ENCODE measurements around the gene PHLDB3.
"Not testable (repeated sequence)": the region's sequence is repeated elsewhere in the genome, so short reads cannot be mapped to it uniquely, and the experiment has no call there.

PHLDB3 gene

DNA sequence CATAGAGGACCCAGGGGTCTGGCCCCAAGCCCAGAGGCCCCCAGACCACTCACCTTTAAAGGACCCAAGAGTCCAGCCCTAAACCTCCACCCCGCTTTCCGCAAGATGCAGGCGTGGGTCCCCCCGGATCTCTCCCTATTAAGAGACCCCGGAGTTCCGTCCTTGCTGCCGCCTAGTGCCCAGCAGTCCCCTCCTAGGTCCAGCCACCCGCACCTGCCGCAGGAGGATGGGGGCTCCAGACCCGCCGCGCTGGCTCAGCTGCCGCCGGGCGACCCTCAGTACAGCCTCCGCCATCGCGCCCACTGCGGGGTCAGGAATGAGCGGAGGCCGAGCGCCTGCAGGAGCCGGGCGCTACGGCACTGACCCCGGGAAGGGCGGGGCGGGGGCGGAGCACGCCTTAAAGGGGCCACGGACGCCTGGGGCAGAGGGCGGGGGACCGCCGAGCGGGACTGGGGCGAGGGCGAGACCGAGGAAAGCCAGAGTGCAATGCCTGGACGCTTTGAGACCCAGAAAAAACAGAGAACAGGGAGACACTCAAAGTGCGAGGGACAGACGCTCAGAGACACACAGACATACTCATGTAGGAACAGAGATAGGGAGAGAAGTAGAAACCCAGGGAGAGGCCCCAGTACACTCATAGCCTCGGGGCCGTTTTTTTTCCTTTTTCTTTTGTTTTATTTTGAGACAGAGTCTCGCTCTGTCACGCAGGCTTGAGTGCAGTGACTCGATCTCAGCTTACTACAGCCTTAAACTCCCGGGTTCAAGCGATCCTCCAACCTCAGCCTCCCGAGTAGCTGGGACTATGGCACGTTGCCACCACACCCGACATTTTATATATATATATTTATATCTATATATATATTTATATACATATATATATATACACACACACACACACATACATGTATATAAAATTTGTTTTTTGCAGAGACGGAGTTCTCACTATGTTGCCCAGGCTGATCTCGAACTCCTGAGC lies 22.6 kb upstream of the PHLDB3 start, which contains the start of gene ETHE1:
TSS of gene ETHE1 (minus strand) at position 318 of the 976 bp plus-strand sequence. CDS start at position 294, 24 bp downstream.
- peak; percentile 92 for DNase-seq (ENCODE audit: low spot score)

DNA sequence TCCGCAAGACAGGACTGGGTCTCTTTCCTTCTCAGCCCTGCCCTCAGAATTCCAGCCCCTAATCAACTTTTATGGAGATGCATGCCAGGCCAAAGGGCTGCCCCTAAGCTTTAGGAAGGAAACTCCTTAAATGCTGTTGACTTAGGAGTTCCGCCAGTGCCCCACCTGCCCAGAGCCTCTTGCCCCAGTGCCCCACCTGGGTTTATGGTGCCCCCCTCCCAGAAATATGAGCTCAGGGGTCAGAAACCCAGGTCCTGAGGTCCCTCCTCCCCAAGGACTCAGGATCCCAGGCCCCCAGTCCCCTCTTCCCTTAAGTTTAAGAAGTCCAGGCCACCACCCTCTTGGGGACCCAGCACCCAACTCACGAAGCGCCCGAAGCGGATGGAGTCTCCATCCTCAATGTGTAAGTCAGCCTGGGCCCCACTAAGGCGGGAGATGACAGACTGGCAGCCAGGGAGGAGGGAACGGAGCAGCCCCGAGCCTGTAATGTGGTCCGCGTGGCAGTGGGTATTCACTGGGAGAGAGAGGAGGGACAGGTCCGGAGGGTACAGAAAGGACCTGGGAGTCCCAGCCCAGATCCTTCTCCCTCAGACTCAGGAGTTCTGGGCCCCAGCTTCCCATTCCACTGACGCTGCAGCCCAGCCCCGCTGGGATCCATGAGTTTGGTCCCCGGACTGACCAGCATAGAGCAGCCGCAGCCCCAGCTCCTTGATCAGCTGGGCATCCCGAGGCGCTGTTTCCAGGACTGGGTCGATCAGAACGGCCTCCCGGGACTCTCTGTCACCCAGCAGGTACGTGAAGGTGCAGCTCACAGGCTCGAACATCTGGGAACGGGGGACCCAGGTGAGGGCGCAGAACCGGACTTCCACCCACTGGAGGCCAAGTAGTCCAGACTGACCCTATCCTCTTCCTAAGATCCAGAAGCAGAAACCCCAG lies 21.6 kb upstream of the PHLDB3 start:
- peak; percentile 43 for DNase-seq (ENCODE audit: low spot score)

DNA sequence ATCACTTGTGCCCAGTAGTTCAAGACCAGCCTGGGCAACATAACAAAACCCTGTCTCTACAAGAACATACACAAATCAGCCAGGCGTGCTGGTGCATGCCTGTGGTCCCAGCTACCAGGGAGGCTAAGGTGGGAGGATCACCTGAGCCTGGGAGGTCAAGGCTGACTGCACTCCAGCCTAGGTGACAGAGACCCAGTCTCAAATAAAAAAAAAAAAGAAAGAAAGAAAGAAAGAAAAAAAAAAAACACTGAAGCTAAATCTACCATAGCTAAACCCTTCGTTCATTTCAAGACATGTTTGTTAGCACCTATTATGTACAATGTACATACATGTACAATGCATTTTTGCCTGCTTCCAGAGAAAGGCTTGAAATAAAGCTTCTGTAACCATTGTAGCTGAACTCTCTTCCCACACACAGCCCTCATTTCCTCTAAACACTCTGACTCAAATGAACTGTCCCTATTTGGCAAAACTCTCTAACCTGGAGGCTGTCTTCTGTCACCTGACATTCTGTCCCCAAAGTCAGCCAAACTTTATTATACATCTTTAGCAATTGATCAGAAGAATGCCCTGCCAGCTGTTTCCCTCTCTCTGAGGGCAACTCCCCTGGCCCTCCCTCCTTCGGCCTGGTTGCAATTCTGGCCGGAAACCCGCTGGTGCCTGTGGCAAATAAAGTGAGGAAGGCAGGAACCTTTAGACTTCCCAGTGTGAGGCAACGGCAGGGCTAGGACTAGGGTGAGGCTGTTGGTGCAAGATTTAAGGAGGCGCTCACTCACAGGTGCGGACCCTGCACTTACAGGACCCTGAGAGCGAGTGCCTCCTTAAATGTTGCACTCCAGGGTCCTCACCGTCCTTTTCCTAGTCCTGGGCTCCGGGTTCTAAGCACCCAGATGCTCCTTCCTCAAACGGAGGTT lies 20.6 kb upstream of the PHLDB3 start:
- DNase-seq (ENCODE audit: low spot score) = peak; percentile 73

GRCh38 chr19:43523696-43524095 lies 19.1 kb upstream of the PHLDB3 start:
- not testable (repeated sequence) for DNase-seq (ENCODE audit: low spot score)

DNA sequence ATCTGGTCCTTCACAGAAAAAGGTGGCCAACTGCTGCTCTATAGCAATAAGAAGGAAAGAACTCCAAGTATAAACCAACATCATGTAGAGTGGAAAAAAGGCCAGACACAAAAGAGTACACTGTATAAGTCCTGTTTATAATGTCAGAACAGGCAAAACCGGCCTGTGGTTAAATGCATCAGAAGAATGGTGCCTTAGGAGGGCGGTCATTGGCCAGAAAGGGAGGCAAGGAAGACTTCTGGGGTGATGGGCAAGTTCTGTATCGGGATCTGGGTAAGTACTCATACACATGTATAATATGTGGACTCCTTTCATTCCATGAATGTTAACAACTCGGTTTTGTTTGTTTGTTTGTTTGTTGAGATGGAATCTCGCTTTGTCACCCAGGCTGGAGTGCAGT lies 18.4 kb upstream of the PHLDB3 start:
- no peak for DNase-seq (ENCODE audit: low spot score)

- DNase-seq (ENCODE audit: low spot score) = peak; percentile 85
Measured at GRCh38 chr19:43519436-43520088, 15.0 kb upstream of the PHLDB3 start.

- DNase-seq (ENCODE audit: low spot score) = no peak
Measured at GRCh38 chr19:43518051-43518450, 13.5 kb upstream of the PHLDB3 start.

DNA sequence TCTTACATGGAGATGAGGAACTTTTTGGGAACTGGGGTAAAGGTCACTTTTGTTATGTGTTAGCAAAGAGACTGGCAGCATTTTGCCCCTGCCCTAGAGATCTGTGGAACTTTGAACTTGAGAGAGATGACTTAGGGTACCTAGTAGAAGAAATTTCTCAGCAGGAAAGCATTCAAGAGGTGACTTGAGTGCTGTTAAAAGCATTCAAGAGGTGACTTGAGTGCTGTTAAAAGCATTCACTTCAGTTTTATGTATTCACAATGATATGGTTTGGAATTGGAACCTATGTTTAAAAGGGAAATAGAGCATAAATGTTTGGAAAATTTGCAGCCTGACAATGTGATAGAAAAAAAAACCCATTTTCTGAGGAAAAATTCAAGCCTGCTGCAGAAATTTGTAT lies 7.9 kb upstream of the PHLDB3 start:
- DNase-seq (ENCODE audit: low spot score) = not testable (repeated sequence)

DNA sequence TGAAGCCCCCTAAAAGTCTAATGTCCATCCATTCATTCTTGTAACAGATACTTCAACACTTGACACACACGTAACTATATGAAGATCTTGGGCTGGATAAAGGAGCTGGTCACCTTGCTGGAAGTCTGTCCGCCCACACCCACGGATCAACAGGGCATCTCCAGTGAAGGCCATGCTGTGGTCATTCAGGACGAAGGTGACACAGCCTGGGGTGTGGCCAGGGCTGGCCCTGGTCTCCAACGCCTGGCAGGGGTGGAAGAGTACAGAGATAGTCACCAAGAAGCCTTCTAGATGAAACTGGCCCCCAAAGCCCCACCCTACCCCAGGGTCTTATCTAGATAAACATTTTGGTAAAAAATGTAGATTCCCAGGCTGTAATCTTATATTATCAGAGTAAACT lies 6.8 kb upstream of the PHLDB3 start:
- no peak for DNase-seq (ENCODE audit: low spot score)

- DNase-seq (ENCODE audit: low spot score) = no peak
Measured at GRCh38 chr19:43510713-43511112, 6.2 kb upstream of the PHLDB3 start.

GRCh38 chr19:43507880-43508279 lies 3.3 kb upstream of the PHLDB3 start:
- no peak for DNase-seq (ENCODE audit: low spot score)

GRCh38 chr19:43506629-43507028 lies 2.1 kb upstream of the PHLDB3 start:
- DNase-seq (ENCODE audit: low spot score) = no peak

- DNase-seq (ENCODE audit: low spot score) = no peak
Measured at GRCh38 chr19:43505941-43506340, 1.4 kb upstream of the PHLDB3 start.

DNA sequence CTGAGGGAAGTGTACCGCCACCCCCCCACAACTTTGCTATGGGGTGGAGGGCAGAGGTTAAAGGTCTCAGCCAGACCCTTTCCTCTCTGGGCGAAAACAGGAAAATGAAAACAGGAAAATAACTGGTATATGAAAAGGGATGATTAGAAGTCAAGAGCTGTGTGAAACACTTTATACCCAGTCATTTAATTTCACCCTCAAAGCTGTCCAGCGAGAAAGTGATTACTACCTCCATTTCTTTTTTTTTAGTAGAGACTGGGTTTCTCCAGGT lies 575 bp upstream of the PHLDB3 start:
- DNase-seq (ENCODE audit: low spot score) = no peak

GRCh38 chr19:43503501-43504425 lies 783 bp downstream of the PHLDB3 start:
- DNase-seq (ENCODE audit: low spot score) = peak; percentile 99

DNA sequence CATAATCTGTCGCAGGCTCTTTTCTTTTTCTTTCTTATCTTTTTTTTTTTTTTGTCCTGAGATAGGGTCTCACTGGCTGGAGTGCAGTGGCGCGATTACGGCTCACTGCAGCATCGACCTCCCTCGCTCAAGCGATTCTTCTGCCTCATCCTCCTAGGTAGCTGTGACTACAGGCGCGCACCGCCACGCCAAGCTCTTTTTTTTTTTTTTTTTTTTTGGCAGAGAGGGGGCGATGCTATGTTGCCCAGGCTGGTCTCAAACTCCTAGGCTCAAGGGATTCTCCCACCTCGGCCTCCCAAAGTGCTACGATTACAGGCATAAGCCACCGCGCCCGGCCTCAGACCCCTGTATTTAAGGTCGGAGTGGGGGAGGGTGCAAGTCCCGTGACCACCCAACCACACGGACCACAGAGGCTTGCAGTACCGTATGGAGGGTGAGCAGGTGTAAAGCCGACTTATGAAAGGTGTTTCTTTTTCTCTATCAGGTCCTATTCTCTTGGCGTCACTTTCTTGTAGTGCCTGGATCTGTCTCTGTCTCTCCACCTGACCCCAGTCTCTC lies 2.0 kb downstream of the PHLDB3 start:
- DNase-seq (ENCODE audit: low spot score) = no peak

DNA sequence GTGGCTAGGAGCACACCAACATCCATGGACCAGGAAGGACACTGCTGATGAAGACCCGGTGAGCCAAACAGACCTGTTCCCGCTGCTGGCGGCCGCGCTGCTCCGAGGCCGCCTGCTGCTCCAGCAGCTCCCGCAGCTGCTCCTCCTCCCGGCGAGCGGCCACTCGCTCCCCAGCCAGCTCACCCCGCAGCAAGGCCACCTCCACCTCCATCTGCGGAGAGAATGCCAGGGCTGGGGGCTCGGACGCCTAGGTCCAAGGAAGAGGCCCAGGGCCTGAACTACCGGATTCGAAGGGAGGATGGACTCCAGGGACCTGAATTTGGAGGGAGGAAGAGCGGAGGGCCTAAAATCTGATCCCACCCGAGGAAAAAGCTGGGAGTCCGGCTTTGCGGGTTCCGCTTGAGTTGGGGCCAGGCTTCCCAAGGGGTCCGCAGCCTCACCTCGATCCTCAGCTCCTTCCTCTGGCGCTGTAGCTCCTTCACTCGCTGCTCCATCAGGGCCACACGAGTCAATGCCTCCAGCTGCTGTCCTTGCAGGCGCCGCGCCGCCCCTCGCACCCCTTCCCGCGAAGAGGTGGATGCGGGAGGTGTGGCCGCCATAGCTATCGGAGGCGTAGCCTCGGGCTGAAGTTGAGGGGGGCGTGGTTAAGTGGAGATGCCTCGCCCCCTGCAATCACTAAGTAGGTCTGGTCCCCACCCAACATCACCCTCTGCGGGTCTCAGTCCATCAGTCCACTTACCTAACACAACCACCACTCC lies 2.7 kb downstream of the PHLDB3 start:
- DNase-seq (ENCODE audit: low spot score) = no peak

- DNase-seq (ENCODE audit: low spot score) = no peak
Measured at GRCh38 chr19:43499042-43499441, 5.5 kb downstream of the PHLDB3 start.

DNA sequence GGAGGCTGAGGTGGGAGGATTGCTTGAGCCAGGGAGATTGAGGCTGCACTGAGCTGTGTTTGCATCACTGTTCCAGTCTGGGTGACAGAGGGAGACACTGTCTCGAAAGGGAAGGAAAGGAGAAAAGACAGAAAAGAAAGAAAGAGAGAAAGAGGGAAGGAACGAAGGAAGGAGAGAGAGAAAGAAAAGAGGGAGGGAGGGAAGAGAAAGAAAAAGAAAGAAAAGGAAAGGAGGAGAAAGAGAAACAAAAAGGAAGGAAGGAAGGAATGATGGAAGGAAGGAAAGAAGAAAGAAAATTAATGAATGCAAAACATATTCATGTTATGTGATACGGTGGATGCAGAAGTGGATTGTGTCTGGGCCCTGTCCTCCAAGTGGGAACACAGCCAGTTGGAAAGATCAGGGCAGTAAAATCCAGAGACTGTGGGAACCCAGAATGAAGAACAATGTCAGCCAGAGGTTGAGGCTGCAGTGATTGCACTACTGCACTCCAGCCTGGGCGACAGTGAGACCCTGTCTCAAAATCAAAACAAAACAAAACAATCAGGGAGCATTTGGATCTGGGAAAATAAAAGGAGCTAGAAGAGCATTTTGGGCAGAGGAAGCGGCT lies 6.2 kb downstream of the PHLDB3 start:
- no peak for DNase-seq (ENCODE audit: low spot score)
